WERI-Rb-1 (cell line): ENCODE data around the gene LRRC36.

Experiments used
- DNase-seq: peaks from one replicate; pipeline ENCODE4 v3.0.0-alpha.2; 2020
- H3K27ac ChIP-seq: fragments of 250-450 bp; sonication (Bioruptor Pico); 2 replicates; pipeline ENCODE4 v1.5.1; 2020; ENCODE audit warnings: mild to moderate bottlenecking, moderate library complexity
- H3K27me3 ChIP-seq: fragments of 250-450 bp; sonication (Bioruptor Pico); 2 replicates; pipeline ENCODE4 v1.5.1; 2021; ENCODE audit warnings: mild to moderate bottlenecking, low read depth, moderate library complexity; ENCODE audit not compliant: insufficient read depth, severe bottlenecking
- H3K36me3 ChIP-seq: fragments of 250-450 bp; sonication (Bioruptor Pico); 2 replicates; pipeline ENCODE4 v1.5.1; 2020; ENCODE audit warnings: mild to moderate bottlenecking, moderate library complexity
- H3K4me3 ChIP-seq: 2 replicates; pipeline ENCODE4 v1.5.1; 2011; ENCODE audit warnings: low read depth, mild to moderate bottlenecking, control low read depth, low read length
- H3K9me3 ChIP-seq: fragments of 250-450 bp; sonication (Bioruptor Pico); 2 replicates; pipeline ENCODE4 v1.5.1; 2021; ENCODE audit warnings: mild to moderate bottlenecking, moderate library complexity; ENCODE audit not compliant: severe bottlenecking
- CTCF ChIP-seq: IDR thresholded peaks from 2 replicates; pipeline ENCODE4 v1.5.1; 2011; ENCODE audit warnings: low read depth, mild to moderate bottlenecking, control low read depth, inconsistent platforms, low read length

LRRC36 gene

GRCh38 chr16:67294938-67295361 is 31.7 kb upstream of the LRRC36 start:
- H3K9me3 ChIP-seq: no peaks in the 10 kb centered on the region
- H3K27me3 ChIP-seq: no peaks in the 10 kb centered on the region
- H3K4me3 ChIP-seq: no peak overlapping the region
- TF ChIP-seq CTCF: no peak
- no peak overlapping the region for H3K27ac ChIP-seq
- H3K36me3 ChIP-seq: no peaks in the 10 kb centered on the region
- DNase-seq: no peak

GRCh38 chr16:67296420-67296819 is 30.2 kb upstream of the LRRC36 start:
- no peaks in the 10 kb centered on the region for H3K9me3 ChIP-seq
- no peaks in the 10 kb centered on the region for H3K27me3 ChIP-seq
- no peaks in the 10 kb centered on the region for H3K36me3 ChIP-seq
- no peak overlapping the region for H3K27ac ChIP-seq
- no peak for TF ChIP-seq CTCF
- DNase-seq: no peak
- no peak overlapping the region for H3K4me3 ChIP-seq

GRCh38 chr16:67298277-67298676 is 28.3 kb upstream of the LRRC36 start:
- no peaks in the 10 kb centered on the region for H3K36me3 ChIP-seq
- TF ChIP-seq CTCF: no peak
- H3K9me3 ChIP-seq: no peaks in the 10 kb centered on the region
- H3K27me3 ChIP-seq: no peaks in the 10 kb centered on the region
- no peak for DNase-seq
- H3K4me3 ChIP-seq: no peak overlapping the region
- no peak overlapping the region for H3K27ac ChIP-seq

- Histone ChIP-seq H3K4me3 (no peak overlapping the region), H3K9me3 (no peaks in the 10 kb centered on the region), H3K36me3 (no peaks in the 10 kb centered on the region), H3K27ac (no peak overlapping the region), H3K27me3 (no peaks in the 10 kb centered on the region)
- DNase-seq: no peak
- TF ChIP-seq CTCF: no peak
These were observed 27.3 kb upstream of the LRRC36 start for GRCh38 chr16:67299269-67299668.

- TF ChIP-seq CTCF: no peak
- no peak for DNase-seq
- H3K27ac ChIP-seq: no peak overlapping the region
- H3K4me3 ChIP-seq: no peak overlapping the region
- no peaks in the 10 kb centered on the region for H3K9me3 ChIP-seq
- no peaks in the 10 kb centered on the region for H3K36me3 ChIP-seq
- no peaks in the 10 kb centered on the region for H3K27me3 ChIP-seq
These were observed 25.4 kb upstream of the LRRC36 start for GRCh38 chr16:67301080-67301782.

GRCh38 chr16:67302076-67302475 is 24.5 kb upstream of the LRRC36 start:
- Histone ChIP-seq H3K27me3 (no peaks in the 10 kb centered on the region), H3K27ac (no peak overlapping the region), H3K36me3 (no peaks in the 10 kb centered on the region), H3K9me3 (no peaks in the 10 kb centered on the region), H3K4me3 (no peak overlapping the region)
- TF ChIP-seq CTCF: no peak
- DNase-seq: no peak
